ENCODE data around the gene WWOX. TPM values are rescaled to one million over a fixed set of nuclear protein-coding genes. Genes with fewer than 3 reads are reported as not detected.

The WWOX gene
- total and polyA plus RNA-seq, 2 of the 4 experiments (the other 2 are of a cell fraction) = 2.7 to 5.4 TPM

DNA sequence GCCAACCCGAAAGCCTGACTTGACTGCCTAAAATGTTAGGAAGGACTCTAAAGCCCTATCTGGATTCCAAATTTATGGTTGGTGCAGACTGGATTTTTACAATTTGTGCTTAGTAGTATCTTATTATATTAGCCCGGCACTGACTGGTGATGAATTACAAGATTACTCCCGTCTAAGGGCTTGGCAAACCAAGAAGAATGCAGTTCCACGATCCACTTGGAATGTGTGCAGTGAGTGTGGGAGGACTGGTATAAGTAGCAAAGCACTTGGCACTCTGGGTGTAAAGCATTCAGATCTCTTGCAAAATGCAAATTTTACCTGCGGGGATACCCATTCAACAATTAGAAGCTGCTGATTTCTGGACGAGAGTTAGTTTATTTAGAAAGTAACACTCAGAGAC lies 961.7 kb downstream of the WWOX start:
- no peak for ATAC-seq (ENCODE audit: low read depth)
- no peak overlapping the region for H3K18ac ChIP-seq (ENCODE audit: low read depth, low read length)
- H4K8ac ChIP-seq (ENCODE audit: low read depth in 2 of 2, low read length in 2 of 2) = no peak overlapping the region
- no peak for DNase-seq
- H2AFZ ChIP-seq (replicated peaks; ENCODE audit: low read length, poor library complexity) = no peak overlapping the region
- no peaks in the 10 kb centered on the region for H3K36me3 ChIP-seq (ENCODE audit: control insufficient read depth, insufficient read depth, low read length)
- no peak overlapping the region for H3K27ac ChIP-seq (ENCODE audit: insufficient read depth, low read length)
- H3K4me1 ChIP-seq (ENCODE audit: control insufficient read depth, insufficient read depth, low read length) = no peaks in the 10 kb centered on the region
- intact Hi-C loops (cut with micrococcal nuclease) (no loop called here), in situ Hi-C loops (cut with MboI; ENCODE audit: low sequenced_read_pairs) (no loop called here), dilution Hi-C loops (cut with HindIII; ENCODE audit: low sequenced_read_pairs, unreplicated experiment) (no loop called here)
- no peak overlapping the region for H2BK15ac ChIP-seq (ENCODE audit: low read depth, low read length)
- H2AK5ac ChIP-seq (ENCODE audit: low read depth, low read length) = no peak overlapping the region
- no peak overlapping the region for H2AK9ac ChIP-seq (replicated peaks; ENCODE audit: low read depth, low read length, poor library complexity)
- H3K56ac ChIP-seq (ENCODE audit: extremely low read depth, insufficient read depth, low read length) = no peak overlapping the region
- no peak overlapping the region for H3K4ac ChIP-seq (ENCODE audit: low read depth, low read length)
- WGBS, 2 experiments (ENCODE audit: extremely low coverage in 2 of 2, insufficient read length in 1 of 2) = 30% methylated on average over 2 of the region's 6 CpGs; no CpG with 5 or more reads in 1 of the 2 experiments
- H3K4me2 ChIP-seq (ENCODE audit: low read depth, low read length) = no peak overlapping the region
- TF ChIP-seq, protein P1, sequence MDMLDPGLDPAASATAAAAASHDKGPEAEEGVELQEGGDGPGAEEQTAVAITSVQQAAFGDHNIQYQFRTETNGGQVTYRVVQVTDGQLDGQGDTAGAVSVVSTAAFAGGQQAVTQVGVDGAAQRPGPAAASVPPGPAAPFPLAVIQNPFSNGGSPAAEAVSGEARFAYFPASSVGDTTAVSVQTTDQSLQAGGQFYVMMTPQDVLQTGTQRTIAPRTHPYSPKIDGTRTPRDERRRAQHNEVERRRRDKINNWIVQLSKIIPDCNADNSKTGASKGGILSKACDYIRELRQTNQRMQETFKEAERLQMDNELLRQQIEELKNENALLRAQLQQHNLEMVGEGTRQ (IDR thresholded peaks at IDR 0.05; ENCODE audit: low read depth, low read length) = no peak
- TF ChIP-seq MAZ (IDR thresholded peaks at IDR 0.05; ENCODE audit: borderline replicate concordance, low read depth, low read length) = no peak
- TF ChIP-seq, protein P2, sequence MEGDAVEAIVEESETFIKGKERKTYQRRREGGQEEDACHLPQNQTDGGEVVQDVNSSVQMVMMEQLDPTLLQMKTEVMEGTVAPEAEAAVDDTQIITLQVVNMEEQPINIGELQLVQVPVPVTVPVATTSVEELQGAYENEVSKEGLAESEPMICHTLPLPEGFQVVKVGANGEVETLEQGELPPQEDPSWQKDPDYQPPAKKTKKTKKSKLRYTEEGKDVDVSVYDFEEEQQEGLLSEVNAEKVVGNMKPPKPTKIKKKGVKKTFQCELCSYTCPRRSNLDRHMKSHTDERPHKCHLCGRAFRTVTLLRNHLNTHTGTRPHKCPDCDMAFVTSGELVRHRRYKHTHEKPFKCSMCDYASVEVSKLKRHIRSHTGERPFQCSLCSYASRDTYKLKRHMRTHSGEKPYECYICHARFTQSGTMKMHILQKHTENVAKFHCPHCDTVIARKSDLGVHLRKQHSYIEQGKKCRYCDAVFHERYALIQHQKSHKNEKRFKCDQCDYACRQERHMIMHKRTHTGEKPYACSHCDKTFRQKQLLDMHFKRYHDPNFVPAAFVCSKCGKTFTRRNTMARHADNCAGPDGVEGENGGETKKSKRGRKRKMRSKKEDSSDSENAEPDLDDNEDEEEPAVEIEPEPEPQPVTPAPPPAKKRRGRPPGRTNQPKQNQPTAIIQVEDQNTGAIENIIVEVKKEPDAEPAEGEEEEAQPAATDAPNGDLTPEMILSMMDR (conservative IDR thresholded peaks at IDR 0.05; ENCODE audit: low read depth, low read length) = no peak
- TF ChIP-seq MAFK (IDR thresholded peaks at IDR 0.05; ENCODE audit: low read depth, low read length) = no peak
- TF ChIP-seq SMC3 (IDR thresholded peaks at IDR 0.05; ENCODE audit: low read depth, low read length) = no peak
- TF ChIP-seq FOS (IDR thresholded peaks at IDR 0.05; ENCODE audit: low read depth, low read length) = no peak
- TF ChIP-seq CHD1 (IDR thresholded peaks at IDR 0.05; ENCODE audit: low read depth, low read length) = no peak
- no peak for TF ChIP-seq MXI1 (IDR thresholded peaks at IDR 0.05; ENCODE audit: borderline replicate concordance, low read depth, low read length)
- TF ChIP-seq RCOR1 (IDR thresholded peaks at IDR 0.05; ENCODE audit: insufficient replicate concordance, low read length) = no peak
- TF ChIP-seq NFE2L2 (IDR thresholded peaks at IDR 0.05; ENCODE audit: low read depth, low read length) = no peak
- TF ChIP-seq RAD21 (IDR thresholded peaks at IDR 0.05; ENCODE audit: low read length) = no peak
- TF ChIP-seq POLR2A (IDR thresholded peaks at IDR 0.05; ENCODE audit: low read depth, low read length) = no peak
- TF ChIP-seq BHLHE40 (IDR thresholded peaks at IDR 0.05; ENCODE audit: low read depth, low read length) = no peak
- TF ChIP-seq CEBPB (IDR thresholded peaks at IDR 0.05; ENCODE audit: low read depth, low read length) = no peak
- TF ChIP-seq, protein P3, sequence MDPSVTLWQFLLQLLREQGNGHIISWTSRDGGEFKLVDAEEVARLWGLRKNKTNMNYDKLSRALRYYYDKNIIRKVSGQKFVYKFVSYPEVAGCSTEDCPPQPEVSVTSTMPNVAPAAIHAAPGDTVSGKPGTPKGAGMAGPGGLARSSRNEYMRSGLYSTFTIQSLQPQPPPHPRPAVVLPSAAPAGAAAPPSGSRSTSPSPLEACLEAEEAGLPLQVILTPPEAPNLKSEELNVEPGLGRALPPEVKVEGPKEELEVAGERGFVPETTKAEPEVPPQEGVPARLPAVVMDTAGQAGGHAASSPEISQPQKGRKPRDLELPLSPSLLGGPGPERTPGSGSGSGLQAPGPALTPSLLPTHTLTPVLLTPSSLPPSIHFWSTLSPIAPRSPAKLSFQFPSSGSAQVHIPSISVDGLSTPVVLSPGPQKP (IDR thresholded peaks at IDR 0.05; ENCODE audit: borderline replicate concordance, low read depth, low read length) = no peak
- TF ChIP-seq RFX5 (IDR thresholded peaks at IDR 0.05; ENCODE audit: low read depth, low read length) = no peak
- POLR2A ChIA-PET (ENCODE audit: unreplicated experiment) = no interaction called here
- peaks cover 21% of the 10 kb centered on the region for H3K9me3 ChIP-seq (ENCODE audit: control insufficient read depth, insufficient read depth, low read length)
- no peak overlapping the region for H3K9ac ChIP-seq (ENCODE audit: low read depth, low read length)
- no peak overlapping the region for H3K4me3 ChIP-seq (ENCODE audit: insufficient read depth, low read depth, low read length)
- no peaks in the 10 kb centered on the region for H3K27me3 ChIP-seq (ENCODE audit: control insufficient read depth, insufficient read depth, low read length)
- H3K14ac ChIP-seq (replicated peaks; ENCODE audit: low read depth, low read length) = no peak overlapping the region
- H3K23ac ChIP-seq (ENCODE audit: low read depth, low read length) = no peak overlapping the region
- BruUV-seq (replicated peaks) = no TSS peak
- H4K20me1 ChIP-seq (ENCODE audit: insufficient read depth, low read length) = no peaks in the 10 kb centered on the region
- H2BK120ac ChIP-seq (ENCODE audit: low read depth, low read length) = no peak overlapping the region
- CTCF ChIA-PET = no interaction called here
- H3K79me1 ChIP-seq (ENCODE audit: low read depth in 1 of 2, low read length in 2 of 2) = no peaks in the 10 kb centered on the region
- H2BK20ac ChIP-seq (ENCODE audit: low read depth, low read length) = no peak overlapping the region
- no peak overlapping the region for H4K5ac ChIP-seq (ENCODE audit: low read depth, low read length)
- H3K9me1 ChIP-seq (ENCODE audit: insufficient read depth, low read length) = no peaks in the 10 kb centered on the region
- no peak overlapping the region for H2BK5ac ChIP-seq (ENCODE audit: low read depth, low read length, poor library complexity, severe bottlenecking)
- H4K91ac ChIP-seq (ENCODE audit: insufficient read depth, low read depth, low read length) = no peak overlapping the region
